Neutrophil (primary cell): ENCODE measurements around the gene SKIL.

ENCODE experiments used
- H3K27ac ChIP-seq: fragments of 200-600 bp; sonication (generic); 2 replicates; pipeline ENCODE4 v1.5.1; 2016; ENCODE audit warnings: mild to moderate bottlenecking, moderate library complexity
- H3K27me3 ChIP-seq: fragments of 200-600 bp; sonication (generic); 2 replicates; pipeline ENCODE4 v1.6.0; 2016; ENCODE audit warnings: mild to moderate bottlenecking
- H3K36me3 ChIP-seq: fragments of 200-600 bp; sonication (generic); 2 replicates; pipeline ENCODE4 v1.5.1; 2017
- H3K4me1 ChIP-seq, 2 experiments: fragments of 200-600 bp in 1 of 2; sonication (generic) in 1 of 2; 1 replicate in 1 of 2; 2 replicates in 1 of 2; pipeline versions ENCODE4 v1.5.1 to v1.6.1; 2013 to 2016; ENCODE audit warnings: low read depth in 1 of 2, low read length in 1 of 2, mild to moderate bottlenecking in 1 of 2, moderate library complexity in 1 of 2; ENCODE audit not compliant: control insufficient read depth in 1 of 2, insufficient read depth in 1 of 2
- H3K4me3 ChIP-seq, 2 experiments: fragments of 200-600 bp in 1 of 2; sonication (generic) in 1 of 2; 1 replicate in 1 of 2; 2 replicates in 1 of 2; pipeline ENCODE4 v1.5.1; 2013 to 2016; ENCODE audit warnings: low read depth in 1 of 2, low read length in 1 of 2, mild to moderate bottlenecking in 1 of 2, moderate library complexity in 1 of 2
- H3K9me3 ChIP-seq: fragments of 200-600 bp; sonication (generic); 2 replicates; pipeline ENCODE4 v1.5.1; 2016
- TF ChIP-seq, protein P1 (sequence below): fragments of 200-600 bp; sonication (generic); IDR thresholded peaks from 2 replicates; pipeline ENCODE4 v1.5.1; 2016; ENCODE audit warnings: antibody characterized with exemption

The SKIL gene

GRCh38 chr3:170367797-170368196, 10.3 kb downstream of the SKIL start:
- no peak overlapping the region for H3K4me3 ChIP-seq
- H3K4me1 ChIP-seq: peaks cover 5 to 9% of the 10 kb centered on the region in 2 experiments
- H3K36me3 ChIP-seq: peaks cover 11% of the 10 kb centered on the region
- no peaks in the 10 kb centered on the region for H3K27me3 ChIP-seq
- H3K27ac ChIP-seq: no peak overlapping the region
- no peaks in the 10 kb centered on the region for H3K9me3 ChIP-seq
- TF ChIP-seq, protein P1, sequence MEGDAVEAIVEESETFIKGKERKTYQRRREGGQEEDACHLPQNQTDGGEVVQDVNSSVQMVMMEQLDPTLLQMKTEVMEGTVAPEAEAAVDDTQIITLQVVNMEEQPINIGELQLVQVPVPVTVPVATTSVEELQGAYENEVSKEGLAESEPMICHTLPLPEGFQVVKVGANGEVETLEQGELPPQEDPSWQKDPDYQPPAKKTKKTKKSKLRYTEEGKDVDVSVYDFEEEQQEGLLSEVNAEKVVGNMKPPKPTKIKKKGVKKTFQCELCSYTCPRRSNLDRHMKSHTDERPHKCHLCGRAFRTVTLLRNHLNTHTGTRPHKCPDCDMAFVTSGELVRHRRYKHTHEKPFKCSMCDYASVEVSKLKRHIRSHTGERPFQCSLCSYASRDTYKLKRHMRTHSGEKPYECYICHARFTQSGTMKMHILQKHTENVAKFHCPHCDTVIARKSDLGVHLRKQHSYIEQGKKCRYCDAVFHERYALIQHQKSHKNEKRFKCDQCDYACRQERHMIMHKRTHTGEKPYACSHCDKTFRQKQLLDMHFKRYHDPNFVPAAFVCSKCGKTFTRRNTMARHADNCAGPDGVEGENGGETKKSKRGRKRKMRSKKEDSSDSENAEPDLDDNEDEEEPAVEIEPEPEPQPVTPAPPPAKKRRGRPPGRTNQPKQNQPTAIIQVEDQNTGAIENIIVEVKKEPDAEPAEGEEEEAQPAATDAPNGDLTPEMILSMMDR: no peak

DNA sequence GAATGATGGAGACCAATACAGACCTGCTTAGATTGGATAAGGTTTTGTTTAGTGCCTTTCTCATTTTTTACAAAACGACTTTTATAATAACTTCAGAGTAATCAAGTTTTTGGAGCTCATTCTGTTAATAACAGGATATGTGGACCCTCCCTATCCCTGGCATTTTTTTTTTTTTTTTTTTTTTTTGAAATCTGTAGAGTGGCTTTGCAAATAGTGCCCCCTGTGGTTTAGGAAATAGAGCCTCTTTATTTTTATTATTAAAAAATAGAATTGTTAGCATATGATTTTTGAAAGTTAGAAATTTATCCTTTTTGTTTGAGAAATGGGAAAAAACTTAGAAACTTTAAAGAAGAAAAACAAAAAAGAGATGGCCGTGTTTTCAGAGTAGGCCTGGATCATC, 11.4 kb downstream of the SKIL start:
- TF ChIP-seq, protein P1: no peak
- H3K27me3 ChIP-seq: no peaks in the 10 kb centered on the region
- H3K27ac ChIP-seq: no peak overlapping the region
- peaks cover 15% of the 10 kb centered on the region for H3K36me3 ChIP-seq
- peaks cover 5 to 9% of the 10 kb centered on the region in 2 experiments for H3K4me1 ChIP-seq
- H3K4me3 ChIP-seq: no peak overlapping the region
- H3K9me3 ChIP-seq: no peaks in the 10 kb centered on the region

DNA sequence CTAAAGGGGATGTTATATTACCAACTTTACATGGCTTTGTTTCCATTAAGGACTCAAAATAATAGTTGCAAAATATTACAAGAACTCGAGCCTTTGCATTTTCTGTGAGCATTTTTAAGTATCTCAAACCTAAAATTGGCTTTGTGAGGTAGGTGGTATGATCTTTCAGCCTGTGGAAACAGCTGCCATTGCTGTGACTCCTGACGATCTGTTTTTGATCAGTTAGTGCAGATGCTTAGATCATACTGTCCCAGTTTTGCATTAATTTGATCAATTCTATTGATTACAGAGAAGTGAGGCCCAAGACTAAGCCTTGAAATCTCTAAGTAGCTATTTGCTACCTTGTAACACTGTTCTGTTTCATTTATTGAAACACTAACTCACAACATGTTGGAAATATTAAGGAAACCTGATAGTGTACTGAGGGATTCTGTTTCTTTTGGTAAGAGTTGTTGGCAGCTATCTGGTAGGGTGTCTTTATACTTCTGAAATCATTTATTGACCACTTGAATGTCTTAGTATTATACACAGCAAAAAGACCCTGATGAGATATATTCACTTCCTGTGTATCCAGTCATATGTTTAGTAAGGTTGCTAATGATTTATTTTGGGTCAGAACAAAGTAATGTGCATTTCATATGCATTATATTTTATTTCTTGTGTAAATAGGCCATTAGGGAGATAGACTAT, 14.8 kb downstream of the SKIL start:
- Histone ChIP-seq H3K27ac (no peak overlapping the region), H3K27me3 (no peaks in the 10 kb centered on the region), H3K36me3 (peaks cover 14% of the 10 kb centered on the region), H3K4me1 (peaks cover 5 to 9% of the 10 kb centered on the region in 2 experiments), H3K9me3 (no peaks in the 10 kb centered on the region), H3K4me3 (no peak overlapping the region)
- TF ChIP-seq, protein P1: no peak

GRCh38 chr3:170383567-170383966, 26.1 kb downstream of the SKIL start:
- H3K27ac ChIP-seq: no peak overlapping the region
- no peak overlapping the region for H3K4me3 ChIP-seq
- no peaks in the 10 kb centered on the region for H3K4me1 ChIP-seq
- H3K36me3 ChIP-seq: peaks cover 45% of the 10 kb centered on the region
- no peaks in the 10 kb centered on the region for H3K9me3 ChIP-seq
- TF ChIP-seq, protein P1: no peak
- no peaks in the 10 kb centered on the region for H3K27me3 ChIP-seq

- Histone ChIP-seq H3K9me3 (no peaks in the 10 kb centered on the region), H3K27ac (no peak overlapping the region), H3K36me3 (peaks cover 53% of the 10 kb centered on the region), H3K27me3 (no peaks in the 10 kb centered on the region), H3K4me3 (no peak overlapping the region), H3K4me1 (no peaks in the 10 kb centered on the region)
- TF ChIP-seq, protein P1: no peak
These were observed 29.0 kb downstream of the SKIL start for GRCh38 chr3:170386468-170386867.
